C1 segment of cervical spinal cord (tissue), 14 donors: Measurements from ENCODE around the gene GCHFR.

Source experiments
- DNase-seq, 14 donors: peaks; one replicate each; lab custom pipeline; 2025; lab: John Stamatoyannopoulos, UW

The GCHFR gene

GRCh38 chr15:40775740-40776536, 12.1 kb downstream of the GCHFR start:
- DNase-seq = no peak

GRCh38 chr15:40776537-40777141, 12.8 kb downstream of the GCHFR start:
- DNase-seq = no peak

DNA sequence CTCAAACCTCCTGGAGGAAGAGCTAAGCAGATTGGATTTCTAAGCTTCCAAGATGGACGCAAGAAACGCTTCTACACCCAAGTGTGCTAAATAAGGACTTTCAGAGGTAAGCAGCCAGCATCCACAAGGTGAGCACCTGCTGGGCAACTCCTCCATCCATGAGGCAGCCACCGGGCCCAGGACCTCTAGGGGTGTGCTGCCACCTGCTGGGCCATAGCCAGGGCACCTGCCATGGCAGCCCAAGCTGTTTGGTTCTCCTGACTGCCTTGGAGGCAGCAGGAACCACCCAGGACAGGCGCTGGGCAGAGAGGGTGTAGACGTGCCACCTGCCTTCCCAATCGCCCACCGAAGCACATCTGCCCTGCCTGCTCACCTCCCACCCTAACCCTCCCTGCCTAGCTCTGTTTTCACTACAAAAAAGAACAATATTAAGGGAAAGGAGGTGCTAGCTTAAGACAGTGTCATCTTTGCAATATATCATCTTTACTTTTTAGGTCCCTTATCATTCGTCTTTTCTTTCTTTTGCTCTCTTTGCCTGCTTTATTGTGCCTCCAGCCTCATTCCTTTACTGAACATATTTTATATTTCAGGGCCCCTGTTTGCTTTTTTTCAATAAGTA, 18.9 kb downstream of the GCHFR start:
- peak in 2 of 14 donors; percentile 14 to 30 for DNase-seq

- DNase-seq = no peak
Observed at GRCh38 chr15:40785164-40785563, 21.3 kb downstream of the GCHFR start.

DNA sequence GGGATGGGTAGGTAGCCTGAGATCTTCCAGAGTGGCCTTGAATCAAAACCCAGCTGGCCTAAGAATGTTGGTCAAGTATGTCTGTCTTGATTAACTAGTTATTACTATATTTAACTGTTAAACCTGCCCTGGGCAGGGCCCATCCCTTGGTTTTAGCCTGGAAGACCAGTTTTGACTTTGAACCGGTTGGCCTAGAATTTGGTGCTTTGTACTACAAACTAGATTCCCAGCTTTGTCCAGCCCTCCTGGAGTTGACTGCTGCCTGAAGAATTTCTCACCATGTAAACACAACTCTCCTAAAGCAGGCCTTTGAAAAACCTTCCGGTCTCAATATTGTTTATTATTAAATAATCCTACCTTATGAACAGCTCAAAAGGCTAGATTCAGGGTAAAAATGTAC, 21.9 kb downstream of the GCHFR start:
- DNase-seq = no peak

DNA sequence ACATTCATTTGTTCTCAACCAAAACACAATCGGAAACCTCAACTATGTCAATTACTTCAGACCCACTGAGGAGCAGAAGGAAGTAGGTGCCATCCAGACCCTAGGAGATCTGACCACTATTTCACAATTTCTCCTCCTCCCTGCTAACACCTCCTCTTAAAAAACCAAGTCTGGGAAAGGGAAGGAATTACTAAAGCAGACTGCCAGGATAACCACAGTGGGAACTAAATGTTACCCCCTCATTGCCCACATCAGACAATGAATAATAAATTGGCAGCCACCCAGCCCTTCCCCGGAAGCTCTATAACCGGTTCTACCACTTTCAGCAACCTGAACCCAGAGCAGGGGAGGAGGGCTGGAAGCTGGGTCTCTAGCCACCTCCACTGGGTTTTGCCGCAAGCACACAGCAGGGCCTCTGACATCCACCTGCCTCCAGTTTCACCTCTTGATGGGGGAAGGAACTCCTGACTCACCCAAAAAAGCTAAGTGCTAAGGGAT, 23.5 kb downstream of the GCHFR start:
- peak in 1 of 14 donors; percentile 17 for DNase-seq

DNA sequence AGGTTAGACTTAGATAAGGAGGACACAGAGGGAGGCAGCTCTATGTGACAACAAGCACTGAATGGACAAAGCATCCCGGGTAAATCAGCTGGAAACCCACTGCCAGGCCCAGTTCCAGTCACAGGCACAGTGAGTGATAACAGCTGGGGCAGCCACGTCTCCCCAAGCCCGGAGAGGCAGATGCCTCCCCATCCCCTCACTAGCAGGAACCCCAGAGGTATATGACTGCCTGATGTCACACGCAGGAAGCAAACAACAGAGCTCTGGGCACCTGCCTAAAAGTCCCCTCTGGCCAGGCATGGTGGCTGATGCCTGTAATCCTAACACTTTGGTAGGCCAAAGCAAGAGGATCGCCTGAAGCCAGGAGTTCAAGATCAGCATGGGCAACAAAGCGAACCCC, 24.1 kb downstream of the GCHFR start:
- no peak for DNase-seq

DNA sequence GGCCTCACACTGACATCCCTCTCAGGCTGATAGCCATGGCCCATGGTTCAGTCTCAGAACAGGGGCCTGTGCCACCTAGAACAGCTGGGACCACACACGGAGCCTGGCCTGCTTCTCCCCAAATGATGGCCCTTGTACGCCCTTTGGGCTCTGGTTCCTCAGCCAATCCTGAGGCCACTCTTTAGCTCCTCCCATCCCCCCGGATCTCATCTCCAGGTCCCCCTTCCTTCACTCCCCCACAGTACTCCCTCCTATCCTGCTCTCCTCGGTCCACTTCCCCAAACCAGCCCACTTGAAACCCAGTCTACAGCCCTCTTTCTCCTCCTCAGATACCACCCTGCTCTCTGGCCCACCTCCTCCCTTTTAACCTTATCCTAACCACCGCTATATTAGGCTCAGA, 25.3 kb downstream of the GCHFR start:
- DNase-seq = no peak

DNA sequence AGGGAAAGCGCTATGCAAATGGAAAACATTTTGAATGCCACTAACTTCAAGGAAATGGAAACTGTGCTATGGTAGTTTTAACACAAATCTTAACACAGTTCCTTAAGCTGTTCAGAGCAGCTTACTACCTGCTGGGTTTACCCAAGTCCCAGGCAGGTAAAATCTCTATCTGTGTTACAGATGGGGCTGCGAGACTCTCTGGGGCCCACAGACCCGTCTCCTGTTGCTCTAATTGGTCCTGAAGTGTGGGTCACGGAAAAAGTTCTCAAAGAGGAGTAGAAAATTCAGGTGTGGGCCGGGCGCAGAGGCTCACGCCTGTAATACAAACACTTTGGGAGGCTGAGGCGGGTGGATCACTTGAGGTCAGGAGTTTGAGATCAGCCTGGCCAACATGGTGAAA, 26.1 kb downstream of the GCHFR start:
- no peak for DNase-seq

- DNase-seq = no peak
Observed at GRCh38 chr15:40790718-40791117, 26.9 kb downstream of the GCHFR start.

DNA sequence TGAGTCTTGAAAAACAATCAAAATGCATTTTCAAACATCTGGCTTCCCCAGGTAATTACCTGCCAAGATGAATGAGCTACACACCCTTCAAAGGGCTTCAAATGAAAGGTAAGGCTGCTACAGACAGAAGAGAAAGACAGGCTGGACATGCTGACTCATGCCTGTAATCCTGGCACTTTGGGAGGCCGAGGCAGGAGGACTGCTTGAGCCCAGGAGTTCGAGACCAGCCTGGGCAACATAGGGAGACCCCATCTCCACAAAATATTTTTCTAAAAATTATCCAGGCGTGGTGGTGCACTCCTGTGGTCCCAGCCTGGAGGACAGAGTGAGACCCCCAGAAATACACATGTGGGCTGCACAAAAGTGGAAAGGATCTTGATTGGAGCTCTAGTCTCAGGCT, 28.5 kb downstream of the GCHFR start:
- no peak for DNase-seq

DNA sequence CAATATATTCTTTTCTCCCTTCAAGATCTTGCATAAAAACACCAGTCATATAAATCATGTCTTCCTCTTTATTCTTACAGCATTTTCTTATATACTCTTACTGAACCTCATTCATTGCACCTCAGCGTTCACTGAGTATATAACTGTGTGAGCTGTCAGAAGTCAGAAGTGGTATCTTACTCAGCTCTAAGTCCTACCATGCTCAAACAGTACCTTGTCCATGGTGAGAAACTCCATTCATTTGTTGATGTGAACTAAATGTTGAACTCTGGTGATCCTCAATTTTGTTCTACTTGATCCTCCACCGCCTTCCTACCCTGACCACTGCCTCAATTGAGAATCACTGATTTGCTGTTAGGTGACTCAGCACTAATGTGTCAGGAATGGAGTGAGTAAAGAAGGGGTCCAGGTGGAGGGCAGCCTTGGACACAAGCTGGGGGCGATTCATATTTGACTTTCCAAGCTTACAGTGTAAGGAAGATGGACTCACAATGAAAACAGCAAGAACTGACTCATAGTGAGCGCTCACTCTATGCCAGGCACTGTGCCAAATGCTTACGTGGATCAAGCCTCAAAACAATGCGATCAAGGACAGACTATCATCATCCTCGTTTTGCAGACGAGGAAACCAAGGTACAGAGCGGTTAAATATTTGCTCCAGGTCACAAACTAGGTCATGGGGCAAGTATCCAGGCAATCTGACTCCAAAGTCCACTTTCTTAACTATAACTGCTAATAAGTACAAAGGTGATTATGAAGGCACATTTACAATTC, 29.5 kb downstream of the GCHFR start:
- DNase-seq = peak in 1 of 14 donors; percentile 35

DNA sequence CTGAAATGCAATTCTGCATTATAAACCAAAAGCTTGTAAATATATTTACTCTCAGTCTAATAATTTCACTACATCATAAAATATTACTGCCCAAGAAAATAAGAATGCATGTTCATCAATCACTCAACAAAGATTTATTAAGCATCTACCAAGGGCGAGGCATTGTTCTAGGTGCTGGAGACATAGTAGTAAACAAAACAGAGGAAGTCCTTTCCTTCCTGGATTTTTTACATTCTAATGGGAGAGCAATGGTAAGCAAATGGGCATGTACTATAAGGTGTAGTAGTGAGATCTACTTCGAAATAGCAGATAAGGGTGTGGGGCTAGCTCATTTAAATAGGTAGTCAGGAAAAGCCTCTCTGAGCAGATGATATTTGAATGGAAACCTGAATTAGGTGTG, 32.2 kb downstream of the GCHFR start:
- no peak for DNase-seq

DNA sequence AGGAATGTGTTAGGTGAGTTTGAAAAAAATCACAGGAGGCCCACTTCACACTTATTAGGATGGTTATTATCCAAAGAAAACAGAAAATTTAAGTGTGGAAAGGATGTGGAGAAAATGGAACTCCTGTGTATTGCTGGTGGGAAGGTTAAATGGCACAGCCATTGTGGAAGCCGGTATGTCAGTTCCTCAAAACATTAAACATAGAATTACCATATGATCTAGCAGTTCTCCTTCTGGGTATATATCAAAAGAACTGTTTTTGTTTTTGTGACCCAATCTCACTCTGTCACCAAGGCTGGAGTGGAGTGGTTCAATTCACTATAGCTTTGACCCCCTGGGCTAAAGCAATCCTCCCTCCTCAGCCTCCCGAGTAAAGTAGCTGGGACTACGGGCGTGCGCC, 32.6 kb downstream of the GCHFR start:
- no peak for DNase-seq

GRCh38 chr15:40799523-40799922, 35.7 kb downstream of the GCHFR start:
- DNase-seq = no peak

GRCh38 chr15:40803076-40803475, 39.2 kb downstream of the GCHFR start:
- no peak for DNase-seq

GRCh38 chr15:40803688-40804087, 39.8 kb downstream of the GCHFR start:
- DNase-seq = no peak

DNA sequence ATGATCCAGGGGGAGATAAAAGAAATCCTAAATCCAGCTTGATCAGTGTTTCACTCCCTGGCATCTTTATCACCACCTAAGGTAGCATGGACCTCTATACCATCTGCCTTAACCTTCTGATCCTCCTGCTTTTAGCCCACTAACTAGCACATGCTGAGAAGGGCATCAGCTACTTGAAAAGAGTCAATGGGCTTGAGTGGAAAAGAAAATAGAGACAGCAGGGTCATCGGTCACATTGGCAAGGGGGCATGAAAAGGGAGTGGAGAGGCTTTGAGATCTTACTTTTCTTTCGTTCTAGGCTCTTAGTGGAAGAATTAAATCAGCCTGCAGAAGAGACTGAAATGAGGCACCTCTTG, 42.8 kb downstream of the GCHFR start:
- DNase-seq = peak in 1 of 14 donors; percentile 7

DNA sequence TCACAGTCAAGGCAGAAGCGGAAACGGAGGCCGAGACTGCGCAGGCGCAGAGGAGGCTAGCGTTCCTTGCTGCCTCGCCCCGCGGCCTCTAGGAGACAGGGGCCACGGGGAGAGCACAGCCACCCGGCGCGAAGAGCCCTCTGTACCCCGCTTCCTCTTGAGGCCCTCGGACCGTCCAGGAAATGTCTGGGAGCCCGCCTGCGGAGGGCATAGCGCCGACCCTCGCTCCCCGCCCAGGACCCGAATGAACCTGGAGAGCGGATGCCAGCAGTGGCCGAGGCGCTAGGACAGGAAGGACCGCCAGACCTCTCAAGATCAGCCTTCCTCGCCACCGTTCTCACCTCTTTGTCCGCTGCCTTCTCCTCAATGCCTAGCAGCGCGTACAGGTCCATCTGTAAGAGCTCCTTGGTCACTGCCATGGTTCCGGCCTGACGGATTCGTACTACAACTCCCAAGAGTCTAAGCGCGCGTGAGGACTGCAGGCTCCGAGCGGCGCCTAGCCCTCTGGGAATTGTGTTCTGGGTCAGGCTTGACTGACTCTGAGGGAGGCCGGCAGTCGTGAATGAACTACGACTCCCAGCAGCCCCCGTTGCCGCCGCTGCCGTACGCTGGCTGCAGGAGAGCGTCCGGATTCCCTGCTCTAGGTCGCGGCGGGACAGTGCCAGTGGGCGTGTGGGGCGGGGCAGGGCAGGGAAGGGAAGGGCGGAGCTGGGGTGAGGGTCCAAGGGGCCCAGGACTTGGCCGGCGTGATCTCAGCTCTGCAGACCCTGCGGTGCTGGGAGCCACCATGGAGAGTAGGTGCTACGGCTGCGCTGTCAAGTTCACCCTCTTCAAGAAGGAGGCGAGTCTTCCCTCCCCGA, 43.4 kb downstream of the GCHFR start, which contains the start of the genes DNAJC17 and ZFYVE19:
Gene DNAJC17 (minus strand): TSS at position 446 of the 860 bp plus-strand sequence. CDS start 27 bp downstream, at position 419.
Gene ZFYVE19 (plus strand): TSS at position 62 of the 860 bp plus-strand sequence. CDS start 501 bp downstream, at position 563.
- peak; percentile 70 to 99 (median 95) for DNase-seq

- peak in 1 of 14 donors; percentile 27 for DNase-seq
Observed at GRCh38 chr15:40807888-40808461, 44.1 kb downstream of the GCHFR start.
